GM12878 (cell line): ENCODE data around the gene ZNF75A. TPM values are rescaled to one million over a fixed set of nuclear protein-coding genes. Genes with fewer than 3 reads are reported as not detected.

Experiments used
- ASH2L ChIP-seq: fragments of 300-600, 200-600 bp; sonication (generic); IDR thresholded peaks from 2 replicates; pipeline ENCODE4 v1.6.1; 2017; ENCODE audit warnings: low read depth, mild to moderate bottlenecking, borderline replicate concordance
- ATF7 ChIP-seq: fragments of 450-650 bp; IDR thresholded peaks from 2 replicates; pipeline ENCODE4 v1.6.1; 2016; ENCODE audit warnings: low read depth, mild to moderate bottlenecking
- BACH1 ChIP-seq: fragments of 450-650 bp; IDR thresholded peaks from 2 replicates; pipeline ENCODE4 v1.6.1; 2017; ENCODE audit warnings: mild to moderate bottlenecking, borderline replicate concordance
- CHD4 ChIP-seq: fragments of 200-600 bp; sonication (generic); IDR thresholded peaks from 2 replicates; pipeline ENCODE4 v1.6.1; 2016; ENCODE audit warnings: mild to moderate bottlenecking
- E4F1 ChIP-seq: fragments of 450-650 bp; IDR thresholded peaks from 2 replicates; pipeline ENCODE4 v1.6.1; 2018; ENCODE audit warnings: borderline replicate concordance, mild to moderate bottlenecking; ENCODE audit not compliant: partially characterized antibody
- ETV6 ChIP-seq, 2 experiments: fragments of 450-650 bp in 1 of 2; IDR thresholded peaks in 1 of 2; conservative IDR thresholded peaks in 1 of 2; 2 replicates each; pipeline ENCODE4 v1.6.1; 2014; ENCODE audit warnings: antibody characterized with exemption in 1 of 2, borderline replicate concordance in 1 of 2, low read depth in 1 of 2, mild to moderate bottlenecking in 1 of 2, moderate library complexity in 1 of 2
- IRF3 ChIP-seq: fragments of 450-650 bp; IDR thresholded peaks from 2 replicates; pipeline ENCODE4 v1.6.1; 2014; ENCODE audit warnings: mild to moderate bottlenecking
- KLF5 ChIP-seq: fragments of 450-650 bp; IDR thresholded peaks from 2 replicates; pipeline ENCODE4 v1.6.1; 2014; ENCODE audit warnings: mild to moderate bottlenecking; ENCODE audit not compliant: partially characterized antibody
- MLLT1 ChIP-seq: fragments of 450-650 bp; IDR thresholded peaks from 2 replicates; pipeline ENCODE4 v1.6.1; 2016; ENCODE audit warnings: mild to moderate bottlenecking
- POLR2A ChIP-seq: IDR thresholded peaks from 2 replicates; pipeline ENCODE4 v1.6.1; 2011; ENCODE audit warnings: low read depth, mild to moderate bottlenecking, low read length
- POLR2AphosphoS5 ChIP-seq: IDR thresholded peaks from 2 replicates; pipeline ENCODE4 v1.6.1; 2011; ENCODE audit warnings: mild to moderate bottlenecking, low read length, inconsistent platforms
- RELA ChIP-seq: fragments of 450-650 bp; IDR thresholded peaks from 2 replicates; pipeline ENCODE4 v1.8.0; 2014; ENCODE audit warnings: borderline replicate concordance; ENCODE audit not compliant: partially characterized antibody
- RUNX3 ChIP-seq: IDR thresholded peaks from 2 replicates; pipeline ENCODE4 v1.6.1; 2012; ENCODE audit warnings: low read length, inconsistent platforms
- SIN3A ChIP-seq: IDR thresholded peaks from 2 replicates; pipeline ENCODE4 v1.6.1; 2012; ENCODE audit warnings: low read depth, low read length, improper control_type of control experiment
- SP1 ChIP-seq: IDR thresholded peaks from one replicate; pipeline ENCODE4 v1.6.1; 2011; ENCODE audit warnings: low read depth, low read length
- USF1 ChIP-seq: IDR thresholded peaks from 2 replicates; pipeline ENCODE4 v1.6.1; 2011; ENCODE audit warnings: borderline replicate concordance, low read depth, mild to moderate bottlenecking, moderate library complexity, mixed read lengths, low read length; ENCODE audit not compliant: insufficient read depth; ENCODE audit errors: extremely low read length
- YBX1 ChIP-seq: fragments of 450-650 bp; IDR thresholded peaks from 2 replicates; pipeline ENCODE4 v1.6.1; 2016; ENCODE audit warnings: antibody characterized with exemption
- ZBED1 ChIP-seq: IDR thresholded peaks from 2 replicates; pipeline ENCODE4 v1.6.1; 2016; ENCODE audit warnings: borderline replicate concordance
- ZNF687 ChIP-seq: fragments of 450-650 bp; IDR thresholded peaks from 2 replicates; pipeline ENCODE4 v1.6.1; 2017; ENCODE audit warnings: mild to moderate bottlenecking, moderate library complexity
- polyA plus RNA-seq, 11 experiments: library from polyadenylated mRNA; depleted of rRNA in 4 of 11; unstranded in 6 of 11; stranded (reverse) in 5 of 11; fragments of >200 nt; fragmentation: Nextera tagmentation in 4 of 11; fragmentation: Illumina TruSeq in 1 of 11; extraction: Ambion mirVana in 4 of 11; extraction: Trizol in 1 of 11; gene quantifications; 1 replicate in 1 of 11; 2 replicates in 10 of 11; pipeline versions ENCODE4 v1.2.1 to v1.2.3, GENCODE V29; 2011 to 2016; ENCODE audit warnings: inconsistent platforms in 2 of 11, missing spikeins in 2 of 11, low read depth in 1 of 11
- total RNA-seq, 4 experiments: library from RNA; depleted of rRNA in 3 of 4; stranded (reverse); fragments of >200 nt in 3 of 4; fragmentation: Illumina TruSeq in 1 of 4; extraction: Trizol in 1 of 4; gene quantifications; 2 replicates each; pipeline versions ENCODE4 v1.2.1 to v1.2.3, GENCODE V29; 2013 to 2021

ZNF75A gene
- total and polyA plus RNA-seq, 10 of the 15 experiments (the other 5 are each of a cell fraction or from before 2014, with no cell fraction given) = 7.4 to 21.2 (median 16.1) TPM

- peak; percentile 92 for TF ChIP-seq ZNF687
- TF ChIP-seq ETV6 (conservative IDR thresholded peaks at IDR 0.05 in 1 of 2, IDR thresholded peaks at IDR 0.05 in 1 of 2; ENCODE audit: borderline replicate concordance in 1 of 2, low read depth in 1 of 2) = peak in 1 of 2 experiments; percentile 55; a peak in 1 of 4 replicates
- no peak for TF ChIP-seq MLLT1
- peak; percentile 29 for TF ChIP-seq E4F1
- TF ChIP-seq RUNX3 = peak; percentile 57; the same call in 1 of the 2 replicates
- TF ChIP-seq POLR2AphosphoS5 = peak; percentile 95
- peak; percentile 61; the same call in 1 of the 2 replicates for TF ChIP-seq ASH2L
- TF ChIP-seq RELA = peak; percentile 70
- TF ChIP-seq ATF7 = no peak
- TF ChIP-seq CHD4 = no peak
- peak; percentile 16 for TF ChIP-seq BACH1
- TF ChIP-seq SP1 = peak; percentile 50
- no peak for TF ChIP-seq YBX1
- TF ChIP-seq KLF5 = peak; percentile 90
- peak; percentile 97 for TF ChIP-seq POLR2A
- 0 out of 2 replicates have a peak, but pooled peaks have one; percentile 16 for TF ChIP-seq IRF3
- no peak for TF ChIP-seq USF1
- TF ChIP-seq ZBED1 = no peak
- no peak; the same call in 1 of the 2 replicates for TF ChIP-seq SIN3A
These were observed at the start of gene ZNF75A, which contains the start of gene TIGD7 (continued) for GRCh38 chr16:3305109-3306068.
